Right atrium auricular region (tissue), 2 donors: Measurements from ENCODE around the gene NEK10. TPM values are rescaled to one million over a fixed set of nuclear protein-coding genes. Genes with fewer than 3 reads are reported as not detected.
"Not testable (repeated sequence)": the region's sequence is repeated elsewhere in the genome, so short reads cannot be mapped to it uniquely, and the experiment has no call there.

Experiments
- DNase-seq: peaks from one replicate; pipeline ENCODE4 v3.0.0-alpha.2; 2019; ENCODE audit warnings: low spot score
- H3K27ac ChIP-seq, 2 donors: fragments of 200-600 bp; sonication (generic); 1 replicate in 1 of 2; 2 replicates in 1 of 2; pipeline ENCODE4 v1.5.1; 2016 to 2019
- H3K27me3 ChIP-seq, 2 donors: fragments of 200-600 bp; sonication (generic); one replicate each; pipeline versions ENCODE4 v1.5.1 to v1.6.0; 2017 to 2019
- H3K36me3 ChIP-seq: fragments of 200-600 bp; sonication (generic); one replicate; pipeline ENCODE4 v1.5.1; 2016
- H3K4me1 ChIP-seq, 2 donors: fragments of 200-600 bp; sonication (generic); one replicate each; pipeline versions ENCODE4 v1.5.1 to v1.6.0; 2017 to 2019
- H3K4me3 ChIP-seq, 2 donors: fragments of 200-600 bp; sonication (generic); 1 replicate in 1 of 2; 2 replicates in 1 of 2; pipeline ENCODE4 v1.5.1; 2017 to 2019; ENCODE audit warnings: mild to moderate bottlenecking in 1 of 2, moderate library complexity in 1 of 2
- H3K9me3 ChIP-seq, 2 donors: fragments of 200-600 bp; sonication (generic); one replicate each; pipeline ENCODE4 v1.5.1; 2019
- total RNA-seq, 2 donors: library from RNA; depleted of rRNA; stranded (reverse); fragments of >200 nt; gene quantifications; one replicate each; pipeline ENCODE4 v1.1.0, GENCODE V29; 2016
- TF ChIP-seq, protein P1 (sequence below), 2 donors: fragments of 200-600 bp; sonication (generic); IDR thresholded peaks; one replicate each; pipeline ENCODE4 v1.5.1; 2019; ENCODE audit warnings: antibody characterized with exemption in 2 of 2

The NEK10 gene
- 10 to 100 TPM; 10.3 to 18.3 TPM for total RNA-seq

DNA sequence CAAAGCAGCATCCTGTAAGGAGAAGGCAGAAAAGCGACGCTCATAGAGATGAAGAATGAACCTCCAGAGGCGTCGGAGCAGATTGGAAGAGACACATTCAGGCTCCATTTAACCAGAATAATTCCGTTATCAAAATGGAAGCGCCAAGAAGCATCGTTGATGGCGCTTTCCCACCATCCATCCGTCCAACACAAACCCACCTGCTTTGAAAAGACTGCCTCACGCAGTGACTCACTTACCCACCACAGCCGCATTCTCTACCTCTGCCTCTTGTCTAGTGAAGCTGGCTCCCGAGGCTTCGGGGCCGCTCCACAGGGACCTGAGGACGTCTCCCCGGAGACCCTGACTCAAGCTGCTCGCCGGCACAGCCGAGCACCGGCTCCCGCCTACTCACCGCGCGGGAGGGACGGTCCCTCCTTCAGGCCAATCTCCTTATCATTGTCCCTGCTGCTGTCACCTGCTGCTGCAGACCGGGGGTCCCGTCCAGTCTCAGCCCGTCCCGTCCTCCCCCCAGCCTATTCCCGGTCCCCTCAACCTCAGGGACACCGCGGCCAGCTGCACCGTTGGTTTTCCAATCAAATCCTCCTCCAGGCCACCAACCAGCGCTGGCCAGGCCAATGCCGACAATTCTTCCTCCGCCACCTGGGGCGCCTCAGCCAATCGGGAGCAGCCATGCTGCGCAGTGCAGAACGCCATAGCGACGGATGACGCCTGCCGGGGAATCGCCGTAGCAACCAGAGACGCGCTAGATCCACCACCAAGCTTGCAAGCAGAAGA is at the start of gene NEK10:
Gene NEK10, minus strand, starts transcription at position 553 of the 777 bp plus-strand sequence. CDS start 16,501 bp downstream, outside the sequence.
- H3K27ac ChIP-seq: no peak within 1 kb of the TSS
- TF ChIP-seq, protein P1, sequence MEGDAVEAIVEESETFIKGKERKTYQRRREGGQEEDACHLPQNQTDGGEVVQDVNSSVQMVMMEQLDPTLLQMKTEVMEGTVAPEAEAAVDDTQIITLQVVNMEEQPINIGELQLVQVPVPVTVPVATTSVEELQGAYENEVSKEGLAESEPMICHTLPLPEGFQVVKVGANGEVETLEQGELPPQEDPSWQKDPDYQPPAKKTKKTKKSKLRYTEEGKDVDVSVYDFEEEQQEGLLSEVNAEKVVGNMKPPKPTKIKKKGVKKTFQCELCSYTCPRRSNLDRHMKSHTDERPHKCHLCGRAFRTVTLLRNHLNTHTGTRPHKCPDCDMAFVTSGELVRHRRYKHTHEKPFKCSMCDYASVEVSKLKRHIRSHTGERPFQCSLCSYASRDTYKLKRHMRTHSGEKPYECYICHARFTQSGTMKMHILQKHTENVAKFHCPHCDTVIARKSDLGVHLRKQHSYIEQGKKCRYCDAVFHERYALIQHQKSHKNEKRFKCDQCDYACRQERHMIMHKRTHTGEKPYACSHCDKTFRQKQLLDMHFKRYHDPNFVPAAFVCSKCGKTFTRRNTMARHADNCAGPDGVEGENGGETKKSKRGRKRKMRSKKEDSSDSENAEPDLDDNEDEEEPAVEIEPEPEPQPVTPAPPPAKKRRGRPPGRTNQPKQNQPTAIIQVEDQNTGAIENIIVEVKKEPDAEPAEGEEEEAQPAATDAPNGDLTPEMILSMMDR (IDR thresholded peaks at IDR 0.05): no peak
- peak; percentile 87 for DNase-seq

GRCh38 chr3:27415202-27415601 is 46.0 kb upstream of the NEK10 start:
- Histone ChIP-seq H3K9me3 (no peaks in the 10 kb centered on the region), H3K36me3 (peaks cover 29% of the 10 kb centered on the region), H3K4me1 (no peaks in the 10 kb centered on the region), H3K27me3 (no peaks in the 10 kb centered on the region), H3K27ac (no peak overlapping the region), H3K4me3 (no peak overlapping the region)
- no peak for DNase-seq
- TF ChIP-seq, protein P1 (IDR thresholded peaks at IDR 0.05): no peak

More for the DNA sequence above, at the start of gene NEK10:
- H3K36me3 ChIP-seq: no peaks in the 10 kb centered on the region
- no peaks in the 10 kb centered on the region for H3K9me3 ChIP-seq
- no peaks in the 10 kb centered on the region for H3K27me3 ChIP-seq
- peak within 1 kb of the TSS; percentile 55 to 65 for H3K4me3 ChIP-seq
- H3K4me1 ChIP-seq: peaks cover 0 to 6% of the 10 kb centered on the region in 2 donors

DNA sequence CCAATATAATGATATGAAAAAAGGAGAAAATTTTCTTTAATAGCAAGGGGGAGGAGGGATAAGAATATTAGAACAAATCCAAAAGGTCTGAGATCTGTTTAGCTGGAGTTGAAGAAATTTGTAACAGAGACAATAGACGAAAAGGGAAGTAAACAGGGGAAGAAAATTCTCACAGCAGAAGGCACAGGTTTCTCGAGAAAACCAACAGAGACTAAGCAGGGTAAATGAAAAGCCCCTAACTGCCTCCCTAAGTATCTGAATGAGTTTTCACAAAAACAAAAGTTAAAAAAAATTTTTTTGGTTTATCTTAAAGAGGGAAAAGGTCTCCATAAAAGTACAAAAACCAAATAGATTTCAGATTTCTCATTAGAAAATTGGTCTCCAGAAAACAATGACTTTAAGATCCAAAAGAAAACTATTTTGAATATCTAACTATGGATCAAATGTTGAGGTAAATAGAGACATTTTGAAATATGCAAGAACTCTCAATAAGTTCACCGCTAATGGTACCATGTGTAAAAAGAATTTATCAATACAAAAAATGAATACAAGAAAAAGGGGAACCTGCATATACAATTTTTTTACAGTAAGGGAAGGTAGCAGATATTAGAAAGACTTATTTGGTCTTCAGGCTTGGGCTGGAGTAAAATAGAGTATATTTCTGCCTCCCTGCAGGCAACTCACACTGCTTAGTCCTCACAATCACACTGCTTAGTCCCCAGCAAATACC is 23.9 kb upstream of the NEK10 start:
- Histone ChIP-seq H3K9me3 (no peaks in the 10 kb centered on the region), H3K27me3 (no peaks in the 10 kb centered on the region), H3K4me3 (no peak overlapping the region), H3K27ac (no peak overlapping the region), H3K36me3 (peaks cover 23% of the 10 kb centered on the region), H3K4me1 (no peaks in the 10 kb centered on the region)
- TF ChIP-seq, protein P1 (IDR thresholded peaks at IDR 0.05): no peak
- no peak for DNase-seq

DNA sequence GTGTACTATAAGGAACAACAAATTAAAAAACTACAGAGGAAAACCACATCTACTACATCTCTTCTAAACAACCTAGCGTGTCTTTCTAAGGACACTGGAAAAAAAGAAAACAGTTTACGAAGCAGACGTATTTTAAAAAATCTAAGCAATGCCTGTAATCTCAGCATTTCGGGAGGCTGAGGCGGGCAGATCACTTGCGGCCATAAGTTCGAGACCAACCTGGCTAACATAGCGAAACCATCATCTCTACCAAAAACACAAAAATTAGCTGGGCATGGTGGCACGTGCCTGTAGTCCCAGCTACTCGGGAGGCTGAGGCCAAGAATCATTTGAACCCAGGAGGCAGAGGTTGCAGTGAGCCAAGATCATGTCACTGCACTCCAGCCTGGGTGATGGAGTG is 23.2 kb upstream of the NEK10 start:
- DNase-seq, H3K9me3 ChIP-seq, H3K27ac ChIP-seq, H3K4me3 ChIP-seq, H3K4me1 ChIP-seq, H3K27me3 ChIP-seq: not testable (repeated sequence)
- H3K36me3 ChIP-seq: peaks cover 26% of the 10 kb centered on the region

- TF ChIP-seq, protein P1 (IDR thresholded peaks at IDR 0.05): no peak
- Histone ChIP-seq H3K9me3 (no peaks in the 10 kb centered on the region), H3K36me3 (peaks cover 29% of the 10 kb centered on the region), H3K4me1 (no peaks in the 10 kb centered on the region), H3K27me3 (no peaks in the 10 kb centered on the region), H3K27ac (no peak overlapping the region), H3K4me3 (no peak overlapping the region)
- no peak for DNase-seq
Measured at GRCh38 chr3:27391796-27392195, 22.6 kb upstream of the NEK10 start.

GRCh38 chr3:27387625-27388024 is 18.4 kb upstream of the NEK10 start:
- no peak overlapping the region for H3K4me3 ChIP-seq
- H3K27me3 ChIP-seq: no peaks in the 10 kb centered on the region
- H3K4me1 ChIP-seq: no peaks in the 10 kb centered on the region
- H3K27ac ChIP-seq: no peak overlapping the region
- no peak for DNase-seq
- TF ChIP-seq, protein P1 (IDR thresholded peaks at IDR 0.05): no peak
- no peaks in the 10 kb centered on the region for H3K9me3 ChIP-seq
- peaks cover 52% of the 10 kb centered on the region for H3K36me3 ChIP-seq
